ENCODE measurements around the gene SULT1A2.
"Not testable (repeated sequence)": the region's sequence is repeated elsewhere in the genome, so short reads cannot be mapped to it uniquely, and the experiment has no call there.

SULT1A2 gene

GRCh38 chr16:28595451-28595850, 1.4 kb downstream of the SULT1A2 start:
- not testable (repeated sequence) for FAIRE-seq; DNase-seq (ENCODE audit: extremely low spot score, insufficient read length, low read depth)

GRCh38 chr16:28592979-28593553, 3.8 kb downstream of the SULT1A2 start:
- FAIRE-seq = no peak

GRCh38 chr16:28592511-28592910, 4.3 kb downstream of the SULT1A2 start:
- DNase-seq (ENCODE audit: extremely low spot score, insufficient read length, low read depth) (no peak), FAIRE-seq (no peak)

More at GRCh38 chr16:28592979-28593553, 3.8 kb downstream of the SULT1A2 start:
- DNase-seq (ENCODE audit: extremely low spot score, insufficient read length, low read depth) = no peak

- FAIRE-seq (no peak), DNase-seq (ENCODE audit: extremely low spot score, insufficient read length, low read depth) (no peak)
Observed at GRCh38 chr16:28591355-28591754, 5.5 kb downstream of the SULT1A2 start.

GRCh38 chr16:28590384-28591340, 6.2 kb downstream of the SULT1A2 start:
- DNase-seq (ENCODE audit: extremely low spot score, insufficient read length, low read depth) (no peak), FAIRE-seq (no peak)

GRCh38 chr16:28589930-28590329, 6.9 kb downstream of the SULT1A2 start:
- FAIRE-seq (no peak), DNase-seq (ENCODE audit: extremely low spot score, insufficient read length, low read depth) (no peak)

GRCh38 chr16:28589069-28589468, 7.8 kb downstream of the SULT1A2 start:
- FAIRE-seq (no peak), DNase-seq (ENCODE audit: extremely low spot score, insufficient read length, low read depth) (no peak)

- no peak for FAIRE-seq
- no peak for DNase-seq (ENCODE audit: extremely low spot score, insufficient read length, low read depth)
Observed at GRCh38 chr16:28587386-28587785, 9.5 kb downstream of the SULT1A2 start.

- FAIRE-seq = no peak
Observed at GRCh38 chr16:28586466-28586865, 10.4 kb downstream of the SULT1A2 start.

GRCh38 chr16:28585674-28586073, 11.2 kb downstream of the SULT1A2 start:
- no peak for DNase-seq (ENCODE audit: extremely low spot score, insufficient read length, low read depth)
- FAIRE-seq = no peak

More at GRCh38 chr16:28586466-28586865, 10.4 kb downstream of the SULT1A2 start:
- no peak for DNase-seq (ENCODE audit: extremely low spot score, insufficient read length, low read depth)

- DNase-seq (ENCODE audit: extremely low spot score, insufficient read length, low read depth) = no peak
- no peak for FAIRE-seq
Observed at GRCh38 chr16:28580726-28581315, 16.0 kb downstream of the SULT1A2 start.

GRCh38 chr16:28575446-28576109, 21.3 kb downstream of the SULT1A2 start:
- DNase-seq (ENCODE audit: extremely low spot score, insufficient read length, low read depth) = no peak

GRCh38 chr16:28574925-28575324, 21.9 kb downstream of the SULT1A2 start:
- FAIRE-seq = no peak
- DNase-seq (ENCODE audit: extremely low spot score, insufficient read length, low read depth) = no peak

More at GRCh38 chr16:28575446-28576109, 21.3 kb downstream of the SULT1A2 start:
- FAIRE-seq = no peak

GRCh38 chr16:28573738-28574718, 22.8 kb downstream of the SULT1A2 start:
- DNase-seq (ENCODE audit: extremely low spot score, insufficient read length, low read depth) (no peak), FAIRE-seq (no peak)

- DNase-seq (ENCODE audit: extremely low spot score, insufficient read length, low read depth) (no peak), FAIRE-seq (no peak)
Observed at GRCh38 chr16:28572696-28573510, 23.9 kb downstream of the SULT1A2 start.

GRCh38 chr16:28569968-28570752, 26.7 kb downstream of the SULT1A2 start:
- DNase-seq (ENCODE audit: extremely low spot score, insufficient read length, low read depth) (no peak), FAIRE-seq (no peak)

GRCh38 chr16:28569021-28569420, 27.8 kb downstream of the SULT1A2 start:
- DNase-seq (ENCODE audit: extremely low spot score, insufficient read length, low read depth) = no peak
- no peak for FAIRE-seq

GRCh38 chr16:28567292-28567691, 29.6 kb downstream of the SULT1A2 start:
- DNase-seq (ENCODE audit: extremely low spot score, insufficient read length, low read depth) (no peak), FAIRE-seq (no peak)

Data from GM18507 (cell line).